ENCODE results near the gene RHBDL1.
A peak's percentile ranks its signal among the peaks of the same experiment; 100 is the strongest.

RHBDL1 gene

DNA sequence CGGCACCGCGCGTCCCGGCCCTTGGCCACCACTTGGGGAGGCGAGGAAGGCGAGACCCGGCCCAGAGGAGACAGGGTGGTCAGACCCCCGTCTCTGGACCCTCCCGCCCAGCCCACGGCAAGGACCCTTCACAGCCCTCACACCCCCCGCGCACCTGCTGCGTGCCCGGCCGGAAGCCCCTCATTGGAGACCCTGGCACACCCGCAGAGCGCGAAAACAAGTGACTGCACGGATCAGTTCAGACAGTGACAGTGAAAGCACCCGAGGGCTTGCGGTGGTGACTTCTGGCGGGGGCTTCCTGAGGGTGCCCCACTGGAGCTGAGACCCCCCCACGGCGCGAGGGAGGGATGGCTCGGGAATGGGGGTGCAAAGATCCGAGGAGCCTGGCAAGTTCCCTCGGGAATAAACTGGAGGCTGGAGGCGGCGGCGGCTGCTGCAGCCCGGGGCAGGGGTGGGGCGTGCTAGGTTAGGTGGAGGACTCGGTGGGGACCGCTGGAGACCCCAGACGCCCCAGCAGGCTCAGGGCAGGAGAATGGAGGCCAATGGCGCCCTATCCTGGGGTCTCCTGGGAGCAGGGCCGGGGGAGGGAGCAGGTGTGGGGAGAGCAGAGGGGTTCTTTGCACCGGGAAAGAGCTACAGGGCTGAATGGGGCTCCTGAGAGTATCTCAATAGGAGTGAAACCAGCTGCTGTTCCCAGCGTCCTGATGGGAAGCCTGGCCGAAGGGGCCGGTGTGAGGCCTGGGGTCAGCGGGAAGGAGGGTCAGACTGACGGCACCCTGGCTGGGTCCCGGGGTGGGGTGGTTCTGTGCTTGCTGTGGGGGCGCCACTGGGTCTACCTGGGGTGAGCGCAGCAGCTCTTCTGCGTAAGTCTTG lies 31.0 kb downstream of the RHBDL1 start:
- DNase-seq (ENCODE audit: low read depth): no peak

DNA sequence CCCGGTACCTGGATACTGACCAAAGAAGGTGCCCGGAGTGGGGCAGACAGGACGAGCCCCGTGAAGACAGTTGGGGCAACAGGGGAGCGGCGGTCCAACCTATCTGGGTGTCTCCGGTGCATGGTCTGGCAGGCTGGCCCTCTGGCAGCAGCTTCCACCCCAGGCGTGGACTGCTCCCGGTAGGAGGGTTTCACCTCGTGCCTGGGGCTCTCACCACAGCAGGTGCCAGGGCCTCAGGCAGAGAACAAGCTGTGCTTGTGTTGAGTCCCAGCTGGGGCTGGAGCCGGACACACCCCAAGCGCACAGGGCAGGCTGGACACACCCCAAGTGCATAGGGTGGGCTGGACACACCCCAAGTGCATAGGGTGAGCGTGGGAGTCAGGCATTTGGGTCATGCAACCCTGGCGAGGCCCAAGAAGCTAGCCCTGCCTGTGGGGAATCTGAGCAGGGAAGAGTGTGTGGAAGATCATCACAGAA lies 31.6 kb downstream of the RHBDL1 start:
- no peak for DNase-seq (ENCODE audit: low read depth)

DNA sequence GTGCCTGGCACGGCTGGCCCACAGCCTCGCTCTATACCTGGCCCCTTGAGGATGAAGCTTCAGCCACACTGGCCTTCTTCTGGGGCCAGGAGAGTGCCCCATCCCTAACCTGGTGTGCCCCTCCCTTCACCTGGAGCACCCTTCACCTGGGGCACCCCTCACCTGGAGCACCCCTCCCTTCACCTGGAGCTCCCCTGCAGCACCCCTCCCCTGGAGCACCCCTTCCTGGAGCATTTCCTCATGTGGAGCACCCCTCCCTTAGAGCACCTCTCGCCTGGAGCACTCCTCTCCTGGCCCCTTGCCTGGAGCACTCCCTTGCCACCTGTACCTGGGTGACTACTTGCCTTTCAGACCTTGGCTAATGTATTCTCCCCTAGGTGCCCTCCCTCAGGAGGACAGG lies 32.5 kb downstream of the RHBDL1 start:
- no peak for DNase-seq (ENCODE audit: low read depth)

DNA sequence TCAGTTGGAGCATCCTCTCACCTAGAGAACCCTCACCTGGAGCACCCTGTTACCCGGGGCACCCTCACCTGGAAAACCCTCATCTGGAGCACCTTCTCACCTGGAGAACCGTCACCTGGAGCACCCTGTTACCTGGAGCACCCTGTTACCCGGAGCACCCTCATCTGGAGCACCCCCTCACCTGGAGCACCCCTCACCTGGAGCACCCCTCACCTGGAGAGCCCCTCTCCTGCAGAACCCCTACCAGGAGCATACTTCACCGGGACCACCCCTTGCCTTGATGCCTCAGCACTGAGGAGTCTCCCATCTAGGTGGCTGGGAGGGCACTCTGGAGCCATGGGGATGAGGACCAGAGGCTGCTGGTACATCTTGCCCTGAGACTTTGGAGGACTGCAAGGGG lies 33.5 kb downstream of the RHBDL1 start:
- DNase-seq (ENCODE audit: low read depth): no peak

DNA sequence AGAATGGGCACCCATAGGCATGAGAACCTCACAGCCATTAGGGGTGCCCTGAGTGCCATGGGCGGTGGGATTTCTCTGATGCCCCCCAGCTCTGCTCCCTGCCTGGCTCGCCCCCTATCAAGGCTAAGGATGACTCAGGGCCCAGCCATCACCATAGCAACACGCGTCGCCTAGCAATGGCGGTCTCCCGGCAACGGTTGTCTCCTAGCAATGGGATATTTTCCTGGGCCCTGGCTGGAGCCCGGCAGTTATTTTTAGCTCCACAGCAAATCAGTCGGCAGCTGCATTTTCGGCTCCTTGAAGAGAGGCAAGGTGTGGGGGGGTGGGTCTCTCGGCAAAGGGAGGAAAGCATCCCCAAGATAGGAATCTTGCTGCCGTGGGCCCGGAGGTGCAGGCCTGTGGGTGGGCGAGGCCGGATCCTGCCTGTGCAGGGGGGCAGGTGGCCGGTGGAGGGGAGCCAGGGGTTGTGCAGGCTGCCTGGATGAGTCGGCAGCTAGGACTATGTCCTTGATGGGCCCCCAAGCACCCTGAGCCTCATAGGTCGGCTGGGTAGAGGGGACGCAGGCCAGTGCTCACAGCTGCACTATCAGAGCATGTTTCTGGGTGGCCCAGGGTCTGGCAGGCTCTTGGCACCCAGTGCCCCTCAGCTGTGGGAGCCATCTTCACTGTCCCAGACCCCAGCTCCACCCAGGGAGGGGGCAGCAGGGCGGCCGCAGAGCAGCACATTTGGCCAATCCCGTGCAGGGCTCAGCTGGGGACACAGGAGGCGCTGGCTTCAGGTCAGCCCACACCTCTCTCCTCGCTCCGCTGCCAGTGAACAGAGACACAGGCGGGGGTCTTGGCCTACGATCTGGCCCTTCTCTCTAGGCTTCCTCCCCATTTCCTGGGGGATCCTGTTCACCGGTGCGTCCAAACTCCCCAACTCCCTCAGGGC lies 34.4 kb downstream of the RHBDL1 start:
- DNase-seq (ENCODE audit: low read depth): peak; percentile 78

DNA sequence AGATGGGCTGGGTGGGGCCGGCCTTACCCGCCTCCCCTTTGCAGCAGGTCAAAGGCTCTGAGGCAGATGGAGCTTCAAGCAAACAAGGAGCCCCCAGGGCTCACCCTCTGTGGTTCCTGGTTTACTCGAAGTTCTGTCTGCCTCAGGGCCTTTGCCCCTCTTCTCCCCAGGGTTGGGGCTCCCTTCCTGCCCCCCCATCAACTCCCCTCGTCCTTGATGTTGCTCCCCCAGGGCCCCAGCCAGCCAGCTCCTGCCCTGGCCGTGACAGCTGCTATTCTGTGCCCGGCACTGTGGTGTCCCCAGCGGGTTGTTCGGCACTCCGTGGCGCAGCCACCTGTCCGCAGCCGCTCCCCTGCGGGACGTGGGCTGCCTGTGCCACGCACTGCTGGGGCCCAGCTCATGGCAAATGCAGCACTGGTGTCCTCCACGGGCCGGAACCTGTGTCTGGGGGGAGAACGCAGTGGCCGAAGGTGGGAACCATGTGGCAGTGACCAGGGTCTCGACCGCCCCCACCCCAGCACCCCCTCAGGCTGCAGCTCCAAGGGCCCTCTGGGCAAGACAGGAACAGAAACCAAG lies 35.1 kb downstream of the RHBDL1 start:
- DNase-seq (ENCODE audit: low read depth): no peak

DNA sequence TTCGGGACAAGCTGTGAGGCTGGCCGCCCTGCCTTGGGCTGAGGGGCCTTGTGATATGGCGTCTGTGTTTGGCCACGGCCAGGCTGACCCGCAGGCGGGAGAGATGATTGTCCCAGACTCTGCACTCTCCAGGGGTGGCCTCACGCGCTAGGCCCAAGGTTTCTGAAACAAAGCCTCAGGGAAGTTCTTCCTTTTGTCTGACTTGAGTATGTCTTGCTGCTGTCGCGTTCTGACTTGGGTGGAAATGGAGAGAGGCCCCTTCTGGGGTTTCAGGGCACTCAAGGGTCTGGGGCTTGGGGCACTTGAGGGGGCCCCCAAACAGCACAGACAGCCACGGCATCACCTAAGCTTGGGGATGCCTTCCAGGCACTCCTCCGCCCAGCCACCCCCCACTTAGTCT lies 35.6 kb downstream of the RHBDL1 start:
- DNase-seq (ENCODE audit: low read depth): no peak

DNA sequence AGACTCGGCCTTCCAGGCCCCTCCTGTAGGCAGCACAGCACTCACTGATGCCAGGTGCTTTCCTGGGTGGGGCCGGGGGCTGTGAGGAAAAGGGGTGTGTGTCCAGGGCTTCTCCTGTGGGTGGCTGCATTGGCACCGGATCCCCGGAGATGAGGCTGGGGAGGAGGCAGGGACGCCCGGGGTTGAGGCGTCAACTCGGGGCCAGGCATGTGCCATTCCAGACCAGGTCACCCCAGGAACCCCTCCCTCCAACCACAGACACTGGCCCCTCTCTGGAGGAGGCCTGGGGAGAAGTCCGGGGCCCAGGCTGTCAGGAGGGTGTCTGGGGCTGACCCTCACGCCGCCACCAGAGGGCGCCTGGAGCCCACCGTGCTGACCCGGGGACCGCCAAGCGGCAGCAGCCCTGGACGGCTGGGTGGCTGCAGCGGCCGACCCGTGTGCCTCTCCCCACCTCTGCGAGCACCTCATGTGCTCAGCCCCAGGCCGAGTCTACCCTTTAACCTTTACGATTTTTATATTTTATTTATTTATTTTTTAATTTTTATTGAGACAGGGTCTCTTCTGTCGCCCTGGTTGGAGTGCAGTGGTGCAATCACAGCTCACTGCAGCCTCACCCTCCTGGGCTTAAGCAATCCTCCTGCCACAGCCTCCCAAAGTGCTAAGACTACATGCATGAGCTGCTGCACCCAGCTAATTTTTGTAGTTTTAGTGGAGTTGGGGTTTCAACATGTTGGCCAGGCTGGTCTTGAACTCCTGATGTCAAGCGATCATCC lies 36.3 kb downstream of the RHBDL1 start:
- DNase-seq (ENCODE audit: low read depth): peak; percentile 42

DNA sequence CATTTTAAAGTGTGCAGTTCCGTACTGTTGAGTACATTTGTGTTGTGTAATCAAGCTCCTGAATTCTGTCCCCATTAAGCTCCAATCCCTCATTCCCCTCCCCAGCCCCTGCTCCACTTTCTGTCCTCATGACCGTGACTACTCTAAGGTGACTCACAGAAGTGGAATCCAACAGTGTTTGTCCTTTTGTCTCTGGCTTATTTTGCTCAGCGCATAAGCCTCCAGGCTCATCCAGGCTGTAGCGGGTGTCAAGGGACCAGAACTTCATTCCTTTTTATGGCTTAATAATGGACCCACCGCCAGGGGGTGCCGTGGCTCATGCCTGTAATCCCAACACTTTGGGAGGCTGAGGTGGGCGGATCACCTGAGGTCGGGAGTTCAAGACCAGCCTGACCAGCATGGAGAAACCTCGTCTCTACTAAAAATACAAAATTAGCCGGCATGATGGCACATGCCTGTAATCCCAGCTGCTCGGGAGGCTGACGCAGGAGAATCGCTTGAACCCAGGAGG lies 37.3 kb downstream of the RHBDL1 start:
- DNase-seq (ENCODE audit: low read depth): peak; percentile 95

DNA sequence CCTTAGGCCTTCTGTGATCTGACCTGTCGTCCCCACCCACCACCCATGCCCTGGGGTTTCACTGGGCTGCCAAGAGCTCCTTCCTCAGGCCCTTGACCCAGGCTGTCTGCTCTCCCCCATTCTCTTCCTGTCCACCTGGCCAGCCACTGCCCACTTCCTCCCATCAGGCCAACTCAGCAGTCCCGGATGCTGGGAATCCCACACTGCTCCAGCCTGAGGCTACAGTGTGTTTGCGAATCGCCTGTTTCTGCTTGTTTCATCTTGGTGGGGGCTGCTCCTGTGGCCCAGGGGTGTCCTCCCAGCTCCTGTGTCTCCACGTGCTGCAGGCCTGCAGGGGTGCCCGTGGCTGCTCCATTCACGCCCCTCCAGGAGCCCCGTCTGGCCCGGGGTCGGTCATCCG lies 38.6 kb downstream of the RHBDL1 start:
- DNase-seq (ENCODE audit: low read depth): no peak

DNA sequence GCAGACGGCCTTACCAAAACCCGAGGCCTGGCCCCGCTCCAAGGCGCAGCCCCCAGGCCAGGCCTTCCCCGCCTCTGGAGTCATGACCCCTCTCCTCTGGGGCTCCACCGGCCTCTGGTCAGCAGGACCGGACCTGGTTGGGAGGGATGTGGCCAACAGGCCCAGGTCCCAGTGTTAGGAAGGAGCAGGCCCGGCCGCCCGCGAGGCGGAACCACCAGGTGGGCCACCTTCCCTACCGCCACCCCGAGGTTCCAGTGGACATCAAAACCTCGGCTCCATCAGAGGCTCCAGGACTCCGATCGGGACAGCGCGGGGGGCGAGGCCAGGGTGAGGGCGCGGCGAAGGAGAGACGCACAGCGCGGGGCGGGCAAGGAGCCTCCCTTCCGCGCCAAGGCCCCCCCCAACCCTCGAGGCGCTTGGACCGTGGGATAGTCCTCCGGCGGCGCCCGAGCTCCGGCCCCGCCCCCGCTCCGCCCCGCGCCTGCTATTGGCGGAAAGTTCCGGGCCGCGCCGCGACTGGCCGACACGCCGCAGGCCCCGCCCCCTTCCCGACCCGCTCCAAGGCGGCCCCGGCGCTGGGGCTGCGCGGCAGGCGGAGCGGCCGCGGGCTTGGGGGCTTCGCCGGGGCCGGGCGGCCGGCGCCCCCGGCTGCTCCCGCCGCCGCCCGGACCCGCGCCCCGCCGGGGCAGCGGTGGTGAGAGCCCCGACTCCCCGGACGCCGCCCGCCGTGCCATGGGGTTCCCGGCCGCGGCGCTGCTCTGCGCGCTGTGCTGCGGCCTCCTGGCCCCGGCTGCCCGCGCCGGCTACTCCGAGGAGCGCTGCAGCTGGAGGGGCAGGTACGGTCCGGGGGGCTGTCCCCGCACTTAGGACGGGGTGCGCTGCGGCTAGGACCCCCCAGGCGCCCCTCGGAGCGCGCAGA lies 39.3 kb downstream of the RHBDL1 start, which contains the start of gene METRN:
Gene METRN, plus strand, starts transcription at position 561 of the 919 bp plus-strand sequence. Its CDS starts 172 bp downstream, at position 733.
- peak; percentile 74 for DNase-seq (ENCODE audit: low read depth)

DNA sequence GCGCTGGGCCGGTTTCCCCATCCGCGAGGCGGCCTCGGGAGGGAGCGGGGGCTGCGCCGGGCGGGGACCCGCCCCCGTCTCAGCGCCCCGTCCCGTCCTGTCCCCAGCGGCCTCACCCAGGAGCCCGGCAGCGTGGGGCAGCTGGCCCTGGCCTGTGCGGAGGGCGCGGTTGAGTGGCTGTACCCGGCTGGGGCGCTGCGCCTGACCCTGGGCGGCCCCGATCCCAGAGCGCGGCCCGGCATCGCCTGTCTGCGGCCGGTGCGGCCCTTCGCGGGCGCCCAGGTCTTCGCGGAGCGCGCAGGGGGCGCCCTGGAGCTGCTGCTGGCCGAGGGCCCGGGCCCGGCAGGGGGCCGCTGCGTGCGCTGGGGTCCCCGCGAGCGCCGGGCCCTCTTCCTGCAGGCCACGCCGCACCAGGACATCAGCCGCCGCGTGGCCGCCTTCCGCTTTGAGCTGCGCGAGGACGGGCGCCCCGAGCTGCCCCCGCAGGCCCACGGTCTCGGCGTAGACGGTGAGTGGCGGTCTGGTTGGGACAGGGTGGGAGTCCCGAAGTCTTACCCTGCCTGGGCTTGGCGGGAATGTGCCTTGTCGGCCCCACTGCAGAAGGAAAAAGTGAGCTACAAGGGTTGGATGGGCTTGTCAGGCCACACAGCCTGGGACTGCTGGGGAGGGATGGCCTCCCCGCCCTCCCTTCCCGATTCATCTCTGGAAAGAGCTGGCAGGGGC lies 40.2 kb downstream of the RHBDL1 start:
- no peak for DNase-seq (ENCODE audit: low read depth)

DNA sequence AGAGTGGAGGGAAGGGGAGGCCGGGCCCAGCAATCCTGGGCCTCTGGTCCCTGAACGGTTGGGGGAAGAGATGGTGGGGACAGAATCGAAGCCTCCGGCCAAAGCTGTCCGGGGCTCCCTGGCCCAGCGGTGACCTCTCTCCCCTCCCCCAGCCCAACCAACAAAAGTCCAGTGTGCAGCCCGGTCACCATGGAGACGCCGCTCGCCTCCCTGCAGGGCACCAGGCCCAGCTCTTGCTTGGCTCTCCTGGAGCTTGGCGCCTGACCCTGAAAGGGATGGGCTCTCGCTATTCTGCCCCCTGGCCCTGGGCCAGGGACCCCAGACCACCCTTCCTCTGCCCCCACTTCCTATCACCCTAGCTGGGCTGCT lies 40.7 kb downstream of the RHBDL1 start:
- peak; percentile 42 for DNase-seq (ENCODE audit: low read depth)

DNA sequence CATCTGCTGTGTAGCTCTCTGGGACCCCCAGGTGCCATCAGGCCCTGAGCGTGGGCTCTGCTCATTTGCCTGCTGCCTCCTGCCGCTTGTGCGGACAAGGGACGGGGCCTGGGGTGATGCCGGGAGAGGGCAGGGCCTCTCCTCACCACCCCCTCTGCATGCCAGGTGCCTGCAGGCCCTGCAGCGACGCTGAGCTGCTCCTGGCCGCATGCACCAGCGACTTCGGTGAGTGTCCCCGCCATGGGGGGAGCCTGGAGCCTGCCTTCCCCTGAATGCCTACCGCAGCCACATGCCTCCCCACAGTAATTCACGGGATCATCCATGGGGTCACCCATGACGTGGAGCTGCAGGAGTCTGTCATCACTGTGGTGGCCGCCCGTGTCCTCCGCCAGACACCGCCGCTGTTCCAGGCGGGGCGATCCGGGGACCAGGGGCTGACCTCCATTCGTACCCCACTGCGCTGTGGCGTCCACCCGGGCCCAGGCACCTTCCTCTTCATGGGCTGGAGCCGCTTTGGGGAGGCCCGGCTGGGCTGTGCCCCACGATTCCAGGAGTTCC lies 41.4 kb downstream of the RHBDL1 start:
- no peak for DNase-seq (ENCODE audit: low read depth)

DNA sequence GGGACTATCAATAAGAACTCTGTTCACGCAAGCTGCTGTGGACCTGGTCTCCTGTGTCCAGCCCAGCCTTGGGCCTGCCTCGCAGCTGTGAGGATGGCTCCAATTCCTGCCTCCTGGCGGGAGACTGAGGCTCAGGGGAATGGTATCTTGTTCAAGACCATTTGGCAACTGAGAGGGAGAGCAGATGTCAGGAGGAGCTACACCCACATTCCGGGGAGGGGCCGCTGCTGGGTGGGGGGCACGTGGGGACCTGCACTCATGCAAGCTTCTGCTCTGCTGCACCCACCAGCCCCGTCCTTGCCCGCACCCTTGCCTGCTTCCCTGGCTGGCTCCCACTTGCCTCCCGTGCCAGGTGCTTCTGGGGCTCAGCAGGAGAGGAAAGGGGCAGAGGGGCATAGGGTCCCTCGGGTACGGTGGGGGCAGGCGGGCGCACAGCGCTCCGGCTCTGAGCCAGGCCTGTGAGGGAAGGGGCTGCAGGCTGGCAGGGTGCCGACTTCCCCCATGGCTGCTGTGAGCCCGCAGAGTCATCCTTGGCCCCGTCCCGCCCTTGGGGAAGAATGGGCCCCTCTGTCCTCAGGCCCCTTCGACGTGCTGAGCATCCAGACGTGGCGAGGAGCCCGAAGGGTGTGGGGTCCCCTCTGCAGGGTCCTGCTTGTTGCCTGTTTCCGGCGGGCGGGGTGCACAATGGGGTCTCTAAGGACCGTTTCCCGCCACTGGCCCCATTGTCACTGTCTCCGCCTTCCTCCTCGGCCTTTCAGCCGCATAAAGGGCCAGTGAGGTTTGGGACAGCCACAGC lies 42.2 kb downstream of the RHBDL1 start:
- no peak for DNase-seq (ENCODE audit: low read depth)

DNA sequence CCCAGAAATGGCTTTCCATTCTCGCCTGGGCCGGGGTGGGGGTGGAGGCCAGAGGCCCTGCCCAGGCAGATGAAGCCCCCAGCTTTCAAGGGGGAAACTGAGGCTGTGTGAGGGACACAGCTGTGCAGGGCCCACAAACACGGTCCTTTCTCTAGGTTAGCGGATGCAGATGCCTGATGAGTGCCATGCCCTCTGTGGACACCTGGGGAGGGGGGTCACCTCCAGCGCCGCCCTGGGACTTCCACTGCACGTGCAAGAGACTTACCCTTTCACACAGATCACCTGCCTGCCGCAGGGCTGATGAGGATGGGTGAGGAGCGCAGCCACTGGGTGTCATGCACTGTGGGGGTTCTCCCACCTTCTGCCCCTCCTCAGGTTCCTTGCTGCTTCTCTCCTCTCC lies 42.9 kb downstream of the RHBDL1 start:
- no peak for DNase-seq (ENCODE audit: low read depth)

DNA sequence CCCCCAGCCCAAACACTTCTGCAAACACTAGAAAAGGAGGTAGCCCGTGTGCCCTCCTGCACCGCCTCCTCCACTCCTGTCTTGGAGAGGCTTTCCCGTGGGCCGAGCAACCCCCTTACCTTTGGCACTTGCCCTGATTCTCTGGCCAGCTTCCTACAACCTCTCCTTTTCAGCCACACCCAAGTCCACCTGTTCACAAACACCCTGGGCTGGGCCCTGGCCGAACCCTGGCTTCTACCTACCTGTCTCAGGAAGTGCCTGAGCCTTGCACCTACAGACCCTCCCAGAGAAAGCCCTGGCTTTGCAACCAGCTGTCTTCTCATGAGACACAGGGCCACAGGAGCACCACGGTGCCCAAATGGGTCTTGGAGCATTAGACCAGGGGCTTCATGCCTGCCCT lies 43.5 kb downstream of the RHBDL1 start:
- no peak for DNase-seq (ENCODE audit: low read depth)

DNA sequence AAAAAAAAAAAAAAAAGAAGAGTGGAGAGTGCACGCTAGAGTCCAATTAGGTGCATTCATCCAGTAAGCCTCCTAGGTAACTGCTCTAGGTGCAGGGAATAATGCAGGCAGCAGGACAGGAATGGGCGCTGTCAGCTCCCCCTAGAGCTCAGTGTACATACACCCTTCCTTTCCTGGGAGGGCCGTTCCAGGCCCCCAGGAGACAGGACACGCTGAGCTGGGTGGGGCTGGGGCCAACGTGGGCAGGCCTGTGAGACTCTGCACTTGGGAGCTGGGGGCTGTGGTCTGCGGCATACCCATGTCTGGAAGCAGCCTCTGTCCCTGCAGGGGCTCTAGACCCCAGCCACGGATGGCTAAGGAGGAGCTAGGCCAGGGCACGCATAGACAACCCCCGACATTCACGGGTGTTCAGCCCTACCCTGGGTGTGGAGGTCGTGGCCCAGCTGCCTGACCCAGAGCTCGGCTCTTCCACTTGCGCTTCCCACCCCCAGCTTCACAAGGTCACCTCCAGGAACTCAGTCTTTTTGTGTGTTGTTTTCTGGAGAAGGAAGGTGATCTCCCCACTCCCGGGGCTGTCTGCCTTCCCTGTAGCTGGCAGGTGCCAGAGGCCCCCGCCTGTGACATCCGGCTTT lies 44.5 kb downstream of the RHBDL1 start:
- DNase-seq (ENCODE audit: low read depth): no peak
